Measurements from ENCODE around the gene ARMC3.

GRCh38 chr10:23075672-23076071, 147.8 kb downstream of the ARMC3 start:
- no peak for TF ChIP-seq CTCF (conservative IDR thresholded peaks at IDR 0.05)
- no peak for TF ChIP-seq EZH2 (IDR thresholded peaks at IDR 0.05; ENCODE audit: low read depth)

Measured in PC-9 (cell line).